ENCODE results near the gene GPR183. TPM values are rescaled to one million over a fixed set of nuclear protein-coding genes. Genes with fewer than 3 reads are reported as not detected.

GPR183 gene
- total and polyA plus RNA-seq, 10 of the 15 experiments (the other 5 are each of a cell fraction or from before 2014, with no cell fraction given) = 134 to 669 (median 225) TPM

DNA sequence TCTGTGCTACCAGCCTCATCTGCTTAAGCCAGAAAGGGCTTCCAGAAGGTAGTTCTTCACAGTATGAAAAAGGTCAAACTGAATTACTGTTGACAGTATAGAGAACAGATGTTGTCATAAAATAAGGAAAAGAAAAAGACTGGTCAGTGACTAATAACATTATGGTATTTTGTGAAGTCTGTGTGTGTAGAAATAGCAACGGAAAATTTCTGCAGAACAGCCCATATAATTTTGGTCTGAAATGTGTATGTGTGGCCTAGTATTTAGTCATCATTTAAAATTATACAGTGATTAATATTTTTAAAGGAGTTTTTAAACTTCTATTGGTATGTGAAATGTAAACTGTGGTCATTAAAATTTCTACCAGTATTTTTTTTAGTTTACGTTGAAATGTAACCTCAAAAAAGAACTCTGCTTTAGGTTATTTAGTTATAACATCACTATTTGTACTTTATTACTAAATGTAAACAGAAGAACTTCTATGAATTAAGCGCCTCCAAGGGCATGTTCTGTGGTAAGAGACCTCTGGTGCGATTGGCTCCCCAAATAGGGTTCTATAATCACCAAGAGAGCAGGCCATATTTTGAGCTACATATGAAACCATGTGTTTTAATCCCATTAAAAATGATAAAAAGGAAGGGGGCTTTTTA is 3.3 kb upstream of the GPR183 start (continued):
- TF ChIP-seq SRF (IDR thresholded peaks at IDR 0.05; ENCODE audit: low read depth in 2 of 2, low read length in 2 of 2) = no peak
- TF ChIP-seq JUND (IDR thresholded peaks at IDR 0.05; ENCODE audit: low read depth, low read length) = no peak
- TF ChIP-seq NFYA (IDR thresholded peaks at IDR 0.05; ENCODE audit: borderline replicate concordance, low read depth, low read length) = no peak
- TF ChIP-seq ATF2 (IDR thresholded peaks at IDR 0.05; ENCODE audit: low read length) = peak; percentile 90
- peak in 1 of 2 experiments; percentile 77; a peak in 1 of 4 replicates for TF ChIP-seq CEBPB (IDR thresholded peaks at IDR 0.05; ENCODE audit: borderline replicate concordance in 1 of 2, low read depth in 2 of 2, low read length in 2 of 2)
- TF ChIP-seq HDAC6 (IDR thresholded peaks at IDR 0.05; ENCODE audit: unreplicated experiment) = no peak
- TF ChIP-seq, protein P1, sequence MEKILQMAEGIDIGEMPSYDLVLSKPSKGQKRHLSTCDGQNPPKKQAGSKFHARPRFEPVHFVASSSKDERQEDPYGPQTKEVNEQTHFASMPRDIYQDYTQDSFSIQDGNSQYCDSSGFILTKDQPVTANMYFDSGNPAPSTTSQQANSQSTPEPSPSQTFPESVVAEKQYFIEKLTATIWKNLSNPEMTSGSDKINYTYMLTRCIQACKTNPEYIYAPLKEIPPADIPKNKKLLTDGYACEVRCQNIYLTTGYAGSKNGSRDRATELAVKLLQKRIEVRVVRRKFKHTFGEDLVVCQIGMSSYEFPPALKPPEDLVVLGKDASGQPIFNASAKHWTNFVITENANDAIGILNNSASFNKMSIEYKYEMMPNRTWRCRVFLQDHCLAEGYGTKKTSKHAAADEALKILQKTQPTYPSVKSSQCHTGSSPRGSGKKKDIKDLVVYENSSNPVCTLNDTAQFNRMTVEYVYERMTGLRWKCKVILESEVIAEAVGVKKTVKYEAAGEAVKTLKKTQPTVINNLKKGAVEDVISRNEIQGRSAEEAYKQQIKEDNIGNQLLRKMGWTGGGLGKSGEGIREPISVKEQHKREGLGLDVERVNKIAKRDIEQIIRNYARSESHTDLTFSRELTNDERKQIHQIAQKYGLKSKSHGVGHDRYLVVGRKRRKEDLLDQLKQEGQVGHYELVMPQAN (conservative IDR thresholded peaks at IDR 0.05) = no peak
- no peak for TF ChIP-seq ZNF207 (IDR thresholded peaks at IDR 0.05; ENCODE audit: borderline replicate concordance)
- TF ChIP-seq SUZ12 (IDR thresholded peaks at IDR 0.05; ENCODE audit: unreplicated experiment) = no peak
- TF ChIP-seq ZNF384 (IDR thresholded peaks at IDR 0.05; ENCODE audit: borderline replicate concordance, low read depth, low read length) = no peak
- TF ChIP-seq ZNF217 (IDR thresholded peaks at IDR 0.05) = no peak
- no peak for TF ChIP-seq RAD51 (IDR thresholded peaks at IDR 0.05)
- TF ChIP-seq, protein P2, sequence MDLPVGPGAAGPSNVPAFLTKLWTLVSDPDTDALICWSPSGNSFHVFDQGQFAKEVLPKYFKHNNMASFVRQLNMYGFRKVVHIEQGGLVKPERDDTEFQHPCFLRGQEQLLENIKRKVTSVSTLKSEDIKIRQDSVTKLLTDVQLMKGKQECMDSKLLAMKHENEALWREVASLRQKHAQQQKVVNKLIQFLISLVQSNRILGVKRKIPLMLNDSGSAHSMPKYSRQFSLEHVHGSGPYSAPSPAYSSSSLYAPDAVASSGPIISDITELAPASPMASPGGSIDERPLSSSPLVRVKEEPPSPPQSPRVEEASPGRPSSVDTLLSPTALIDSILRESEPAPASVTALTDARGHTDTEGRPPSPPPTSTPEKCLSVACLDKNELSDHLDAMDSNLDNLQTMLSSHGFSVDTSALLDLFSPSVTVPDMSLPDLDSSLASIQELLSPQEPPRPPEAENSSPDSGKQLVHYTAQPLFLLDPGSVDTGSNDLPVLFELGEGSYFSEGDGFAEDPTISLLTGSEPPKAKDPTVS (IDR thresholded peaks at IDR 0.05; ENCODE audit: low read depth, low read length) = no peak
- TF ChIP-seq JUNB (IDR thresholded peaks at IDR 0.05) = peak; percentile 95
- TF ChIP-seq EGR1 (IDR thresholded peaks at IDR 0.05; ENCODE audit: borderline replicate concordance in 1 of 2, low read depth in 2 of 2, low read length in 2 of 2) = no peak
- TF ChIP-seq SPI1 (IDR thresholded peaks at IDR 0.05; ENCODE audit: borderline replicate concordance, insufficient read depth, low read depth, low read length) = no peak
- TF ChIP-seq, protein P3, sequence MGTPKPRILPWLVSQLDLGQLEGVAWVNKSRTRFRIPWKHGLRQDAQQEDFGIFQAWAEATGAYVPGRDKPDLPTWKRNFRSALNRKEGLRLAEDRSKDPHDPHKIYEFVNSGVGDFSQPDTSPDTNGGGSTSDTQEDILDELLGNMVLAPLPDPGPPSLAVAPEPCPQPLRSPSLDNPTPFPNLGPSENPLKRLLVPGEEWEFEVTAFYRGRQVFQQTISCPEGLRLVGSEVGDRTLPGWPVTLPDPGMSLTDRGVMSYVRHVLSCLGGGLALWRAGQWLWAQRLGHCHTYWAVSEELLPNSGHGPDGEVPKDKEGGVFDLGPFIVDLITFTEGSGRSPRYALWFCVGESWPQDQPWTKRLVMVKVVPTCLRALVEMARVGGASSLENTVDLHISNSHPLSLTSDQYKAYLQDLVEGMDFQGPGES (IDR thresholded peaks at IDR 0.05) = no peak
- TF ChIP-seq RBBP5 (conservative IDR thresholded peaks at IDR 0.05) = no peak
- TF ChIP-seq CBX3 (IDR thresholded peaks at IDR 0.05; ENCODE audit: borderline replicate concordance, low read depth) = no peak
- no peak for TF ChIP-seq USF1 (IDR thresholded peaks at IDR 0.05; ENCODE audit: borderline replicate concordance, extremely low read length, insufficient read depth, low read depth, low read length)
- TF ChIP-seq CBX5 (IDR thresholded peaks at IDR 0.05; ENCODE audit: low read depth) = no peak
- TF ChIP-seq, protein P4, sequence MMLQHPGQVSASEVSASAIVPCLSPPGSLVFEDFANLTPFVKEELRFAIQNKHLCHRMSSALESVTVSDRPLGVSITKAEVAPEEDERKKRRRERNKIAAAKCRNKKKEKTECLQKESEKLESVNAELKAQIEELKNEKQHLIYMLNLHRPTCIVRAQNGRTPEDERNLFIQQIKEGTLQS (IDR thresholded peaks at IDR 0.05; ENCODE audit: borderline replicate concordance, extremely low read depth, low read depth, low read length) = no peak
- no peak for TF ChIP-seq RAD21 (IDR thresholded peaks at IDR 0.05; ENCODE audit: insufficient read depth, low read depth, low read length)

All from GM12878 (cell line).